GM21423 (cell line): ENCODE results near the gene ABHD2.

ENCODE experiments used
- ATAC-seq: cut with Tn5 transposase; IDR thresholded peaks from one replicate; pipeline ENCODE4 v1.9.1; 2021; ENCODE audit warnings: mild to moderate bottlenecking, moderate library complexity; ENCODE audit not compliant: unreplicated experiment

The ABHD2 gene

DNA sequence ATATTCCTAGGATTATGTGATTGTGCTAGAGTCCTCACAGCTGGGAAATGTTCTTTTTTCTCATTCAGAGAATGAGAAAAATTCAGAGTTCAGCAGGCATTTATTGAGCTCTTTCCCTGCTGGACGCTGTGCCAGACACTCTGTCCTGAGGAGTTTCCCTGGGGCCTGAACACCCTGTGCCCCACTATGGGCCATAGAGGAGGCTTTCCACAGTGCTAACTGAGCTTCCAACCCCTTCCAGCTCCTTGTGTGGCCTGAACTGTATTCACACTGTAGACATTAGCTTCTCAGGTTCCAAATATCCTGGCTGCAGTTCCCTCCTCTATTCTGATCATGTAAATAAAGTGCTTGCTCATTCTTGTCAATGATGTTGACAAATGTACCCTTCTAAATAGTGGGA, 10.0 kb downstream of the ABHD2 start:
- ATAC-seq: no peak

- no peak for ATAC-seq
These were observed 11.7 kb downstream of the ABHD2 start for GRCh38 chr15:89099968-89100367.

DNA sequence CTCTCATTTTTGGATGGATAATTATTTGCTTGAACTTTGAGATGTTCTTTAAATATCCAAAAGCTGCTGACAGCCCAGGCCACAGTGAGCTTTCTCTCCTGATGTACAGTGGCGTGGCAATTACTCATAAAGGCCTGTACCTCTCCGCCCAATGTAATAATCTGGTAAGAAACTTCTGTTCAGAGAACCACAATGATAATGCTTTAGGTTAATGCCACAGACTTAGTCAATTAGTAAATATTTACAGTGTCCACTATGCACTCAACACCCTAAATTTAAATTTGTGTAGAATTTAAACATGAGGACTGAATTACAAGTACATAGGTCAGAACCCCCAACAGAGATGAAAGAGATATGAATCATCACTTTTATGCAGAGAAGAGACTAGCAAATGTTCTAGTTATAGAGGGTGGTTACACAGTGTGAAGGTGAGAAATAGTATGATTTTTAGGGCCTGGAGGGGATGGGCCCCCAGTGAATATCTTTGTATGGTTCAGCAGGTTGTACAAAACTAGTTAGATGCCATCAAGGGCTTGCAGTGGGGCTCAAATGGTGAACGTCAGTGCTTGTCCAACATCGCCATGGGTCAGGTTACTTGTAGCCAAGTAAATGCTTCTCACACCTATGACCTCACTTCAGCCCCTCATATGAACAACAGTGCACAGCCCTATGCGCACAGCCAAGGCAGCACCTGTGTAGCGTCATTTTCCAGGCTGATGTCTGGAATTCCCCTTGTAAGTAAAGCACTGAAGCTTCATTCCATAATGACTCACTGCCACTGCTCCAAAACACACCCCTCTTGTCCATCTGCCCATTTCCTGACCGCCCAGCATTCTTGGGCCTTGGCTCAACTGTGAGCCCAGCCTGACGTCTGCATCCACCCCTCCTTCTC, 13.3 kb downstream of the ABHD2 start:
- no peak for ATAC-seq

DNA sequence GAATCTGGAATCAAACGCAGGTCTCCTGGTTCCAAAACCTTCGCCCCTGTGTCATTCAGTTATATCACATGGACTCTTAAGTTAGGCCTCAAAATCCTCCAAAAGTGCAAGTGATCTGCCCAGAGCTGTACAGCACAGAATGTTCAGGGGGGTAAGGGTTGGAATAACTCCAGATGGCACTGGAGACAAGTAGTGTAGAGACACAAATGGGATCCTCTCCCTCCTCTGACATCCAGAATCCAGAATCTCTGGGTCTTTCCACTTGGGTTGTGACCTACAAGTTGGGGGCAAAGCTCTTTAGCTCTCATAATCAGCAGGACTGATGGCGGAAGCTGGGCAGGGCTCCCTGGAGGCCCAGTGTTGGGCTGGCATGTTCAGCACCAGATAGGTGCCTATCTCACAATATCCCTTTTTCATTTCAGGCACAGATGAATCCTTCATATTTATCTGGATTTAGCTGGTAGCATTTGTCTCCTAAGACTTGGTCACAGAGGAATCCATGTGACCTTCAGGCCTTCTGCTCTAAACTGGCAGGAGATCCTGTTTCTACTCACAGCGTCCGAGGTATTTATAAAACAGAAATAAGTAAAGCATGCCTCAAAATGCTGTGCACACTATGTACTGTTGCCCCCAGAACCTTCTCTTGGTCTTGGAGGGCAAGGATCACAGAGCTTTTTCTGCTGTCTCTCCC, 15.4 kb downstream of the ABHD2 start:
- no peak for ATAC-seq

DNA sequence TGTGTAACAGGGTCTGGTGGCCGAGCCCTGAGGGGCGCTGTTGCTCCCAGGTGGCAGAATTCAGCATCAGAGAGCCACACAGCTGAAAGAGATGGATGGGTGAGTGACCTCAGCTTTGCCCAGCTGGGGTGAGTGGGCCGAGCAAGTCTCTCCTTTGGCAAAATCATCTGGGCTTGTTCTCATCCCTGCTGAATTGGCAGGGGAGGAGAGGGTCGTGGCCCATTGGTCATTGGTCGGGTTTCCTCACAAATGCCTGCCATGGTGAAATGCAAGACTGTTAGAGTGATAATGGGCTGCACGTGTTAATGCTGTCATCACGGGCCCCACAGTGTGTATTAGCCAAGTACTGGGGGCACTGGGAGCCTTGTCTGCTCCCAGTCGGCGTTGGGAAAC, 15.9 kb downstream of the ABHD2 start:
- no peak for ATAC-seq

GRCh38 chr15:89105147-89105546, 16.9 kb downstream of the ABHD2 start:
- no peak for ATAC-seq

- no peak for ATAC-seq
These were observed 17.9 kb downstream of the ABHD2 start for GRCh38 chr15:89106200-89106599.

- no peak for ATAC-seq
These were observed 19.7 kb downstream of the ABHD2 start for GRCh38 chr15:89107984-89108383.

- no peak for ATAC-seq
These were observed 20.6 kb downstream of the ABHD2 start for GRCh38 chr15:89108835-89109234.

- no peak for ATAC-seq
These were observed 21.0 kb downstream of the ABHD2 start for GRCh38 chr15:89109238-89109637.

GRCh38 chr15:89110060-89110459, 21.8 kb downstream of the ABHD2 start:
- ATAC-seq: no peak

GRCh38 chr15:89111352-89111751, 23.1 kb downstream of the ABHD2 start:
- ATAC-seq: no peak

GRCh38 chr15:89111961-89112340, 23.7 kb downstream of the ABHD2 start:
- ATAC-seq: no peak

DNA sequence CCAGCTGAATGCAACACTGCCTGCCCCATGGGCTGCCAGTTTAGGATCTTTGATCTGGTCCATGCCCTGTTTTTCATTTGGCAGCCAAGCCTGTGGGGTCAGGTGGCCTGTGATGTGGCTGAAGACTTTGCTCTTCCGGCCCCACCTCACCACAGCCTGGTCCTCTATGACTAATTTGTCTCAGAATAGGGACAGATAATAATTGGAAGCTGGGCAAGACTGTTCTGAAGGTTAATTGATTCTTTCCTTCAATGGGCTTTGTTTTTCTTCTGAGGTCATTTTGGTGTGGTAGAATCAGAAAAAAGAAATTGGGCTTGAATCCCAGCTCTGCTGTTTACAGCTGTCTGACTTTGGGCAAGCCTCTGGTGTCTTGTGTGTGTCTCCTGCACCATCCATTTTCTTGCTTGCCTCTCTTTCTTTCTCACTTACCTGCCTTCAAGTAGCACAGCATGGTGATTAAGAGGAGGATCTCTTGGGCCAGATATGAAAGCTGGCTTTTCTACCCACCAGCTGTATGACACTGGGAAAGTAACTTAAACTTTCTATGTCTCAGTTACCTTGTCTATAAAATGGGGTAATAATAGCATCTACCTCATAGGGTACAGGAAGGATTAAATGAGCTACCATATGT, 24.2 kb downstream of the ABHD2 start:
- ATAC-seq: peak; percentile 93

GRCh38 chr15:89113296-89114024, 25.2 kb downstream of the ABHD2 start:
- no peak for ATAC-seq

DNA sequence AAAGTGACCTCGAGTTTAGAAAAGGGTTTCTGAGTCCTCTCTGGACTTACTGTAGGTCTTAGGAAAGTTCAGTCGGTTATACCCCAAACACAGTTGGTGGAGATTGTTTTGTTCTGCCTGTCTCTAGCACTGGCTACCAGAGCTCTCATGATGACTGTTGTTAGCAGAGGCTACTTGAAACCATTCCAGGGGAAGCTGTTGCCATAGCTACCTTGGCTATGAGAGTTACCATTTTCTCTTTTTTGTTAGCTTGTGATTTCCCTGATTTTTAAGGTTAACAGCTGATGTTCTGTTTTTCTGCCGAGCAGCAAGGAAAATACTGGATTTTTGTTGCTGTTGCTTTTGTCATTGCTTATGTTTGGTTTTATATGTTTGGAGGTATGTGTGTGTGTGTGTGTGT, 26.7 kb downstream of the ABHD2 start:
- no peak for ATAC-seq

GRCh38 chr15:89115547-89115946, 27.3 kb downstream of the ABHD2 start:
- no peak for ATAC-seq

DNA sequence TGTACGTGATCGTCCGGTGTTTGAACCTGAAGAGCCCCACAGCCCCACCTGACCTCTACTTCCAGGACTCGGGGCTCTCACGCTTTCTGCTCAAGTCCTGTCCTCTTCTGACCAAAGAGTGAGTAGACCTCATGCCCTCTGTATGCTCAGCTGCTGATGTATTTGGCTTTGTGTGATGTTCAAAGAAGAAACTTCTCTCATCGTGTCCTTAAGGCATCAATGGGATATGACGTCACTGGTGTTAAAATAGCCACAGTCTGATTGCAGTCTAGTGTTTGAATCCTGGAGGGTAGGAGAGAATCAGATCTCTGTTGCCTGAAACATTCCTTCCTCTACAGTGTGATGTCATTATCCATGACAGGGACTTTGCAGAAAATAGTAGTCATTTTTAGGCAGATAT, 28.1 kb downstream of the ABHD2 start:
- ATAC-seq: no peak

GRCh38 chr15:89117790-89118189, 29.5 kb downstream of the ABHD2 start:
- no peak for ATAC-seq

DNA sequence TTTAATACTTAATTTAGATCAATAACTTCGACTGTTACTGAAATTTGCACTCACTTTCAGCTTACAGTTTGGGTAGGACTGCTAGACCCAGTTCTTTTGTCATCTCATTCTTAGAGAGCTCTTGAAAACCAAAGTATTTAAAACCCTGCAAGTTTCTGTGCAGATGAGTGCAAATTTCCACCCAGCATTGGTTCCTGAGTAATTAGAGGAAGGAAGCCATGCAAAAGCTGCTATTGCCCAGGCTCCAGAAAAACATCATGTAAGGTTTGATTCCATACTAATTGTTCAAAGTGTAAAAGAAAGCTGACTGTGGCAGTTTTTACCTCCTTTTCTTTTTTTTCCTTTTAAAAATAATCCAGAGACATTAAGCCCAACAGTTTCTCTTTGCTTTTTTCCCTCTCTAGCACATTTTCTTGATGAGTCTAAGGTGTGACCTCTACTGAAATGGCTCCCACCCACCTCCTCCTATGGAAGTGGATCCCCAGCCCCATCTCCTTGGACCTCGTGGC, 30.3 kb downstream of the ABHD2 start:
- ATAC-seq: no peak
